NB4 (cell line): ENCODE results near the gene CERS2.

Experiments
- POLR2A ChIP-seq: IDR thresholded peaks from 2 replicates; pipeline ENCODE4 v1.6.1; 2011; ENCODE audit warnings: mild to moderate bottlenecking; ENCODE audit not compliant: insufficient read length; ENCODE audit errors: extremely low read depth
- TF ChIP-seq, protein P1 (sequence below): IDR thresholded peaks from one replicate; pipeline ENCODE4 v1.5.1; 2012; ENCODE audit warnings: low read depth, low read length
- TF ChIP-seq, protein P2 (sequence below): IDR thresholded peaks from 2 replicates; pipeline ENCODE4 v1.6.1; 2011; ENCODE audit warnings: low read depth, low read length

GRCh38 chr1:150944856-150945255, 29.8 kb downstream of the CERS2 start:
- no peak for TF ChIP-seq POLR2A
- TF ChIP-seq, protein P1, sequence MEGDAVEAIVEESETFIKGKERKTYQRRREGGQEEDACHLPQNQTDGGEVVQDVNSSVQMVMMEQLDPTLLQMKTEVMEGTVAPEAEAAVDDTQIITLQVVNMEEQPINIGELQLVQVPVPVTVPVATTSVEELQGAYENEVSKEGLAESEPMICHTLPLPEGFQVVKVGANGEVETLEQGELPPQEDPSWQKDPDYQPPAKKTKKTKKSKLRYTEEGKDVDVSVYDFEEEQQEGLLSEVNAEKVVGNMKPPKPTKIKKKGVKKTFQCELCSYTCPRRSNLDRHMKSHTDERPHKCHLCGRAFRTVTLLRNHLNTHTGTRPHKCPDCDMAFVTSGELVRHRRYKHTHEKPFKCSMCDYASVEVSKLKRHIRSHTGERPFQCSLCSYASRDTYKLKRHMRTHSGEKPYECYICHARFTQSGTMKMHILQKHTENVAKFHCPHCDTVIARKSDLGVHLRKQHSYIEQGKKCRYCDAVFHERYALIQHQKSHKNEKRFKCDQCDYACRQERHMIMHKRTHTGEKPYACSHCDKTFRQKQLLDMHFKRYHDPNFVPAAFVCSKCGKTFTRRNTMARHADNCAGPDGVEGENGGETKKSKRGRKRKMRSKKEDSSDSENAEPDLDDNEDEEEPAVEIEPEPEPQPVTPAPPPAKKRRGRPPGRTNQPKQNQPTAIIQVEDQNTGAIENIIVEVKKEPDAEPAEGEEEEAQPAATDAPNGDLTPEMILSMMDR: no peak
- TF ChIP-seq, protein P2, sequence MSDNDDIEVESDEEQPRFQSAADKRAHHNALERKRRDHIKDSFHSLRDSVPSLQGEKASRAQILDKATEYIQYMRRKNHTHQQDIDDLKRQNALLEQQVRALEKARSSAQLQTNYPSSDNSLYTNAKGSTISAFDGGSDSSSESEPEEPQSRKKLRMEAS: no peak
